ENCODE data around the gene LRRC1.

The LRRC1 gene

GRCh38 chr6:53796791-53797190, 2.0 kb downstream of the LRRC1 start:
- Histone ChIP-seq H2BK15ac (ENCODE audit: low read length) (no peak overlapping the region), H3K9me3 (replicated peaks in 1 of 2; ENCODE audit: control insufficient read depth in 2 of 2, insufficient read depth in 1 of 2, low read depth in 1 of 2, low read length in 2 of 2) (no peaks in the 10 kb centered on the region), H3K27ac (replicated peaks; ENCODE audit: low read length) (no peak overlapping the region), H3K36me3 (replicated peaks in 1 of 2; ENCODE audit: control insufficient read depth in 2 of 2, insufficient read depth in 2 of 2, low read length in 2 of 2) (no peaks in the 10 kb centered on the region), H3K4me1 (ENCODE audit: control insufficient read depth in 2 of 2, insufficient read depth in 1 of 2, low read depth in 1 of 2, low read length in 2 of 2) (peaks cover 3 to 6% of the 10 kb centered on the region in 2 donors), H3K4me3 (ENCODE audit: low read length in 2 of 2) (peak overlapping the region in 1 of 2 donors; percentile 81), H2BK120ac (ENCODE audit: low read depth, low read length) (no peak overlapping the region), H3K27me3 (ENCODE audit: control insufficient read depth in 3 of 3, insufficient read depth in 3 of 3, low read depth in 1 of 3, low read length in 3 of 3) (peaks cover 0 to 3% (median 2%) of the 10 kb centered on the region in 3 experiments), H2AK5ac (ENCODE audit: low read depth, low read length) (no peak overlapping the region), H3K9ac (ENCODE audit: low read depth, low read length, poor library complexity) (no peak overlapping the region), H3K4me2 (ENCODE audit: insufficient read depth, low read length, poor library complexity, severe bottlenecking) (no peak overlapping the region), H2BK5ac (ENCODE audit: low read length) (no peak overlapping the region), H3K4ac (ENCODE audit: low read length) (no peak overlapping the region), H2BK12ac (ENCODE audit: low read length) (no peak overlapping the region), H4K8ac (ENCODE audit: low read depth, low read length) (no peak overlapping the region), H4K91ac (ENCODE audit: low read depth, low read length, poor library complexity) (no peak overlapping the region), H3K14ac (ENCODE audit: low read length) (no peak overlapping the region), H3K79me1 (ENCODE audit: low read depth, low read length) (no peaks in the 10 kb centered on the region), H3K18ac (ENCODE audit: low read length) (no peak overlapping the region), H2AFZ (ENCODE audit: low read length) (no peak overlapping the region), H3K23ac (ENCODE audit: low read depth, low read length, poor library complexity) (no peak overlapping the region)
- no peak for DNase-seq (ENCODE audit: low spot score)
- WGBS, 2 donors (ENCODE audit: extremely low coverage in 2 of 2, insufficient read length in 2 of 2, insufficient replicate concordance in 1 of 2), result no CpG with 5 or more reads among the region's 5 CpGs

- peaks cover 3 to 6% of the 10 kb centered on the region in 2 donors for H3K4me1 ChIP-seq (ENCODE audit: control insufficient read depth in 2 of 2, insufficient read depth in 1 of 2, low read depth in 1 of 2, low read length in 2 of 2)
- H3K4me3 ChIP-seq (ENCODE audit: low read length in 2 of 2), result no peak overlapping the region
- no peaks in the 10 kb centered on the region for H3K9me3 ChIP-seq (replicated peaks in 1 of 2; ENCODE audit: control insufficient read depth in 2 of 2, insufficient read depth in 1 of 2, low read depth in 1 of 2, low read length in 2 of 2)
These were observed 2.5 kb downstream of the LRRC1 start for GRCh38 chr6:53797304-53797703.

GRCh38 chr6:53799340-53799739, 4.5 kb downstream of the LRRC1 start:
- H2BK12ac ChIP-seq (ENCODE audit: low read length), result no peak overlapping the region
- WGBS, 2 donors (ENCODE audit: extremely low coverage in 2 of 2, insufficient read length in 2 of 2, insufficient replicate concordance in 1 of 2), result no CpG with 5 or more reads among the region's 3 CpGs
- no peaks in the 10 kb centered on the region for H3K9me3 ChIP-seq (replicated peaks in 1 of 2; ENCODE audit: control insufficient read depth in 2 of 2, insufficient read depth in 1 of 2, low read depth in 1 of 2, low read length in 2 of 2)
- no peak overlapping the region for H3K14ac ChIP-seq (ENCODE audit: low read length)
- no peak overlapping the region for H2BK5ac ChIP-seq (ENCODE audit: low read length)
- H3K9ac ChIP-seq (ENCODE audit: low read depth, low read length, poor library complexity), result no peak overlapping the region
- H3K27me3 ChIP-seq (ENCODE audit: control insufficient read depth in 3 of 3, insufficient read depth in 3 of 3, low read depth in 1 of 3, low read length in 3 of 3), result peaks cover 0 to 3% (median 2%) of the 10 kb centered on the region in 3 experiments
- no peak for DNase-seq (ENCODE audit: low spot score)
- H2BK15ac ChIP-seq (ENCODE audit: low read length), result no peak overlapping the region
- peaks cover 6 to 7% of the 10 kb centered on the region in 2 donors for H3K4me1 ChIP-seq (ENCODE audit: control insufficient read depth in 2 of 2, insufficient read depth in 1 of 2, low read depth in 1 of 2, low read length in 2 of 2)
- H3K36me3 ChIP-seq (replicated peaks in 1 of 2; ENCODE audit: control insufficient read depth in 2 of 2, insufficient read depth in 2 of 2, low read length in 2 of 2), result no peaks in the 10 kb centered on the region
- H3K4ac ChIP-seq (ENCODE audit: low read length), result no peak overlapping the region
- H3K18ac ChIP-seq (ENCODE audit: low read length), result no peak overlapping the region
- no peak overlapping the region for H2BK120ac ChIP-seq (ENCODE audit: low read depth, low read length)
- no peak overlapping the region for H2AK5ac ChIP-seq (ENCODE audit: low read depth, low read length)
- no peaks in the 10 kb centered on the region for H3K79me1 ChIP-seq (ENCODE audit: low read depth, low read length)
- no peak overlapping the region for H4K91ac ChIP-seq (ENCODE audit: low read depth, low read length, poor library complexity)
- H3K4me2 ChIP-seq (ENCODE audit: insufficient read depth, low read length, poor library complexity, severe bottlenecking), result no peak overlapping the region
- H3K23ac ChIP-seq (ENCODE audit: low read depth, low read length, poor library complexity), result no peak overlapping the region
- no peak overlapping the region for H3K4me3 ChIP-seq (ENCODE audit: low read length in 2 of 2)
- no peak overlapping the region for H3K27ac ChIP-seq (replicated peaks; ENCODE audit: low read length)
- no peak overlapping the region for H2AFZ ChIP-seq (ENCODE audit: low read length)
- H4K8ac ChIP-seq (ENCODE audit: low read depth, low read length), result no peak overlapping the region

More at GRCh38 chr6:53797304-53797703, 2.5 kb downstream of the LRRC1 start:
- H3K14ac ChIP-seq (ENCODE audit: low read length), result no peak overlapping the region
- no peak overlapping the region for H2BK12ac ChIP-seq (ENCODE audit: low read length)
- no peak overlapping the region for H3K27ac ChIP-seq (replicated peaks; ENCODE audit: low read length)
- no peak overlapping the region for H3K4ac ChIP-seq (ENCODE audit: low read length)
- no peak overlapping the region for H2BK120ac ChIP-seq (ENCODE audit: low read depth, low read length)
- no peak overlapping the region for H4K8ac ChIP-seq (ENCODE audit: low read depth, low read length)
- no peak overlapping the region for H3K9ac ChIP-seq (ENCODE audit: low read depth, low read length, poor library complexity)
- no peak overlapping the region for H3K23ac ChIP-seq (ENCODE audit: low read depth, low read length, poor library complexity)
- no CpG with 5 or more reads among the region's 2 CpGs for WGBS, 2 donors (ENCODE audit: extremely low coverage in 2 of 2, insufficient read length in 2 of 2, insufficient replicate concordance in 1 of 2)
- no peak overlapping the region for H2BK5ac ChIP-seq (ENCODE audit: low read length)
- H3K36me3 ChIP-seq (replicated peaks in 1 of 2; ENCODE audit: control insufficient read depth in 2 of 2, insufficient read depth in 2 of 2, low read length in 2 of 2), result no peaks in the 10 kb centered on the region
- H2AFZ ChIP-seq (ENCODE audit: low read length), result no peak overlapping the region
- no peak overlapping the region for H2BK15ac ChIP-seq (ENCODE audit: low read length)
- no peak overlapping the region for H3K18ac ChIP-seq (ENCODE audit: low read length)
- H3K27me3 ChIP-seq (ENCODE audit: control insufficient read depth in 3 of 3, insufficient read depth in 3 of 3, low read depth in 1 of 3, low read length in 3 of 3), result peaks cover 0 to 3% (median 2%) of the 10 kb centered on the region in 3 experiments
- no peak overlapping the region for H2AK5ac ChIP-seq (ENCODE audit: low read depth, low read length)
- H3K4me2 ChIP-seq (ENCODE audit: insufficient read depth, low read length, poor library complexity, severe bottlenecking), result no peak overlapping the region
- DNase-seq (ENCODE audit: low spot score), result no peak
- H3K79me1 ChIP-seq (ENCODE audit: low read depth, low read length), result no peaks in the 10 kb centered on the region
- no peak overlapping the region for H4K91ac ChIP-seq (ENCODE audit: low read depth, low read length, poor library complexity)

GRCh38 chr6:53801022-53801421, 6.2 kb downstream of the LRRC1 start:
- no peak overlapping the region for H3K18ac ChIP-seq (ENCODE audit: low read length)
- no peak overlapping the region for H2BK120ac ChIP-seq (ENCODE audit: low read depth, low read length)
- DNase-seq (ENCODE audit: low spot score), result no peak
- no peak overlapping the region for H4K91ac ChIP-seq (ENCODE audit: low read depth, low read length, poor library complexity)
- peaks cover 6 to 16% of the 10 kb centered on the region in 2 donors for H3K4me1 ChIP-seq (ENCODE audit: control insufficient read depth in 2 of 2, insufficient read depth in 1 of 2, low read depth in 1 of 2, low read length in 2 of 2)
- H3K27me3 ChIP-seq (ENCODE audit: control insufficient read depth in 3 of 3, insufficient read depth in 3 of 3, low read depth in 1 of 3, low read length in 3 of 3), result peaks cover 0 to 3% (median 2%) of the 10 kb centered on the region in 3 experiments
- H3K4me2 ChIP-seq (ENCODE audit: insufficient read depth, low read length, poor library complexity, severe bottlenecking), result no peak overlapping the region
- H2BK12ac ChIP-seq (ENCODE audit: low read length), result no peak overlapping the region
- WGBS, 2 donors (ENCODE audit: extremely low coverage in 2 of 2, insufficient read length in 2 of 2, insufficient replicate concordance in 1 of 2), result no CpG with 5 or more reads among the region's 1 CpG
- no peaks in the 10 kb centered on the region for H3K9me3 ChIP-seq (replicated peaks in 1 of 2; ENCODE audit: control insufficient read depth in 2 of 2, insufficient read depth in 1 of 2, low read depth in 1 of 2, low read length in 2 of 2)
- no peak overlapping the region for H2BK5ac ChIP-seq (ENCODE audit: low read length)
- no peak overlapping the region for H3K4ac ChIP-seq (ENCODE audit: low read length)
- H2AK5ac ChIP-seq (ENCODE audit: low read depth, low read length), result no peak overlapping the region
- no peak overlapping the region for H3K14ac ChIP-seq (ENCODE audit: low read length)
- H3K9ac ChIP-seq (ENCODE audit: low read depth, low read length, poor library complexity), result no peak overlapping the region
- H3K27ac ChIP-seq (replicated peaks; ENCODE audit: low read length), result no peak overlapping the region
- no peak overlapping the region for H2AFZ ChIP-seq (ENCODE audit: low read length)
- peaks cover 3% of the 10 kb centered on the region for H3K79me1 ChIP-seq (ENCODE audit: low read depth, low read length)
- no peak overlapping the region for H2BK15ac ChIP-seq (ENCODE audit: low read length)
- no peak overlapping the region for H4K8ac ChIP-seq (ENCODE audit: low read depth, low read length)
- H3K23ac ChIP-seq (ENCODE audit: low read depth, low read length, poor library complexity), result no peak overlapping the region
- no peak overlapping the region for H3K4me3 ChIP-seq (ENCODE audit: low read length in 2 of 2)
- H3K36me3 ChIP-seq (replicated peaks in 1 of 2; ENCODE audit: control insufficient read depth in 2 of 2, insufficient read depth in 2 of 2, low read length in 2 of 2), result no peaks in the 10 kb centered on the region
